Measurements from ENCODE around the gene PYCR2.

Gene PYCR2

GRCh38 chr1:225926551-225927113, 2.6 kb upstream of the PYCR2 start:
- TF ChIP-seq POLR2AphosphoS5 (IDR thresholded peaks at IDR 0.05; ENCODE audit: low read depth, low read length), result no peak
- TF ChIP-seq SPI1 (IDR thresholded peaks at IDR 0.05; ENCODE audit: low read depth, low read length), result peak; percentile 54
- DNase-seq (ENCODE audit: insufficient read length, low spot score) (no peak), FAIRE-seq (no peak)

- DNase-seq (ENCODE audit: insufficient read length, low spot score) (no peak), FAIRE-seq (no peak)
- TF ChIP-seq POLR2A (IDR thresholded peaks at IDR 0.05; ENCODE audit: low read depth, low read length) (no peak), POLR2AphosphoS5 (IDR thresholded peaks at IDR 0.05; ENCODE audit: low read depth, low read length) (no peak), TAF1 (IDR thresholded peaks at IDR 0.05; ENCODE audit: low read depth, low read length) (no peak), PAX5 (IDR thresholded peaks at IDR 0.05; ENCODE audit: insufficient read depth, low read length, severe bottlenecking) (no peak), SPI1 (IDR thresholded peaks at IDR 0.05; ENCODE audit: low read depth, low read length) (no peak), POU2F2 (IDR thresholded peaks at IDR 0.05; ENCODE audit: low read depth, low read length) (no peak)
Observed at GRCh38 chr1:225923381-225923691, 714 bp downstream of the PYCR2 start.

- DNase-seq (ENCODE audit: insufficient read length, low spot score), result no peak
- FAIRE-seq, result no peak
- TF ChIP-seq TAF1 (IDR thresholded peaks at IDR 0.05; ENCODE audit: low read depth, low read length), result no peak
- no peak for TF ChIP-seq POU2F2 (IDR thresholded peaks at IDR 0.05; ENCODE audit: low read depth, low read length)
- no peak for TF ChIP-seq POLR2A (IDR thresholded peaks at IDR 0.05; ENCODE audit: low read depth, low read length)
- TF ChIP-seq POLR2AphosphoS5 (IDR thresholded peaks at IDR 0.05; ENCODE audit: low read depth, low read length), result no peak
- TF ChIP-seq PAX5 (IDR thresholded peaks at IDR 0.05; ENCODE audit: insufficient read depth, low read length, severe bottlenecking), result no peak
- no peak for TF ChIP-seq SPI1 (IDR thresholded peaks at IDR 0.05; ENCODE audit: low read depth, low read length)
Observed at GRCh38 chr1:225921734-225922709, 2.0 kb downstream of the PYCR2 start.

GRCh38 chr1:225919906-225920305, 4.1 kb downstream of the PYCR2 start:
- peak; percentile 55 for TF ChIP-seq SPI1 (IDR thresholded peaks at IDR 0.05; ENCODE audit: low read depth, low read length)
- TF ChIP-seq POU2F2 (IDR thresholded peaks at IDR 0.05; ENCODE audit: low read depth, low read length), result no peak
- DNase-seq (ENCODE audit: insufficient read length, low spot score), result no peak
- FAIRE-seq, result no peak

GRCh38 chr1:225918280-225918679, 5.8 kb downstream of the PYCR2 start:
- TF ChIP-seq POLR2A (IDR thresholded peaks at IDR 0.05; ENCODE audit: low read depth, low read length) (no peak), SPI1 (IDR thresholded peaks at IDR 0.05; ENCODE audit: low read depth, low read length) (no peak), POLR2AphosphoS5 (IDR thresholded peaks at IDR 0.05; ENCODE audit: low read depth, low read length) (no peak), TAF1 (IDR thresholded peaks at IDR 0.05; ENCODE audit: low read depth, low read length) (no peak)
- no peak for DNase-seq (ENCODE audit: insufficient read length, low spot score)
- FAIRE-seq, result no peak

GRCh38 chr1:225917536-225917935, 6.5 kb downstream of the PYCR2 start:
- peak; percentile 16 for FAIRE-seq
- DNase-seq (ENCODE audit: insufficient read length, low spot score), result no peak
- TF ChIP-seq POU2F2 (IDR thresholded peaks at IDR 0.05; ENCODE audit: low read depth, low read length) (no peak), TAF1 (IDR thresholded peaks at IDR 0.05; ENCODE audit: low read depth, low read length) (no peak), POLR2A (IDR thresholded peaks at IDR 0.05; ENCODE audit: low read depth, low read length) (no peak), PAX5 (IDR thresholded peaks at IDR 0.05; ENCODE audit: insufficient read depth, low read length, severe bottlenecking) (no peak), POLR2AphosphoS5 (IDR thresholded peaks at IDR 0.05; ENCODE audit: low read depth, low read length) (no peak), SPI1 (IDR thresholded peaks at IDR 0.05; ENCODE audit: low read depth, low read length) (no peak)

GRCh38 chr1:225917101-225917500, 6.9 kb downstream of the PYCR2 start:
- TF ChIP-seq PAX5 (IDR thresholded peaks at IDR 0.05; ENCODE audit: insufficient read depth, low read length, severe bottlenecking), result no peak
- no peak for TF ChIP-seq POLR2AphosphoS5 (IDR thresholded peaks at IDR 0.05; ENCODE audit: low read depth, low read length)
- TF ChIP-seq TAF1 (IDR thresholded peaks at IDR 0.05; ENCODE audit: low read depth, low read length), result no peak
- TF ChIP-seq POU2F2 (IDR thresholded peaks at IDR 0.05; ENCODE audit: low read depth, low read length), result no peak
- TF ChIP-seq SPI1 (IDR thresholded peaks at IDR 0.05; ENCODE audit: low read depth, low read length), result no peak
- no peak for TF ChIP-seq POLR2A (IDR thresholded peaks at IDR 0.05; ENCODE audit: low read depth, low read length)
- FAIRE-seq (peak; percentile 23), DNase-seq (ENCODE audit: insufficient read length, low spot score) (no peak)

- TF ChIP-seq TAF1 (IDR thresholded peaks at IDR 0.05; ENCODE audit: low read depth, low read length), result no peak
- no peak for TF ChIP-seq POLR2AphosphoS5 (IDR thresholded peaks at IDR 0.05; ENCODE audit: low read depth, low read length)
- TF ChIP-seq POLR2A (IDR thresholded peaks at IDR 0.05; ENCODE audit: low read depth, low read length), result no peak
- TF ChIP-seq PAX5 (IDR thresholded peaks at IDR 0.05; ENCODE audit: insufficient read depth, low read length, severe bottlenecking), result no peak
- no peak for TF ChIP-seq SPI1 (IDR thresholded peaks at IDR 0.05; ENCODE audit: low read depth, low read length)
- no peak for TF ChIP-seq POU2F2 (IDR thresholded peaks at IDR 0.05; ENCODE audit: low read depth, low read length)
- FAIRE-seq (no peak), DNase-seq (ENCODE audit: insufficient read length, low spot score) (no peak)
Observed at GRCh38 chr1:225915538-225915991, 8.5 kb downstream of the PYCR2 start.

GRCh38 chr1:225914947-225915346, 9.1 kb downstream of the PYCR2 start:
- TF ChIP-seq POLR2AphosphoS5 (IDR thresholded peaks at IDR 0.05; ENCODE audit: low read depth, low read length) (no peak), SPI1 (IDR thresholded peaks at IDR 0.05; ENCODE audit: low read depth, low read length) (no peak), POLR2A (IDR thresholded peaks at IDR 0.05; ENCODE audit: low read depth, low read length) (no peak), TAF1 (IDR thresholded peaks at IDR 0.05; ENCODE audit: low read depth, low read length) (no peak), PAX5 (IDR thresholded peaks at IDR 0.05; ENCODE audit: insufficient read depth, low read length, severe bottlenecking) (no peak), POU2F2 (IDR thresholded peaks at IDR 0.05; ENCODE audit: low read depth, low read length) (no peak)
- FAIRE-seq (no peak), DNase-seq (ENCODE audit: insufficient read length, low spot score) (no peak)

GRCh38 chr1:225914391-225914790, 9.7 kb downstream of the PYCR2 start:
- TF ChIP-seq PAX5 (IDR thresholded peaks at IDR 0.05; ENCODE audit: insufficient read depth, low read length, severe bottlenecking), result no peak
- TF ChIP-seq POU2F2 (IDR thresholded peaks at IDR 0.05; ENCODE audit: low read depth, low read length), result no peak
- TF ChIP-seq POLR2A (IDR thresholded peaks at IDR 0.05; ENCODE audit: low read depth, low read length), result no peak
- no peak for TF ChIP-seq SPI1 (IDR thresholded peaks at IDR 0.05; ENCODE audit: low read depth, low read length)
- TF ChIP-seq POLR2AphosphoS5 (IDR thresholded peaks at IDR 0.05; ENCODE audit: low read depth, low read length), result no peak
- no peak for TF ChIP-seq TAF1 (IDR thresholded peaks at IDR 0.05; ENCODE audit: low read depth, low read length)
- FAIRE-seq (no peak), DNase-seq (ENCODE audit: insufficient read length, low spot score) (no peak)
